Sigmoid colon (tissue), 4 donors: Measurements from ENCODE around the gene LRR1.

ENCODE experiments used
- EP300 ChIP-seq, 4 donors: sonication (generic); formaldehyde crosslinking; IDR thresholded peaks; one replicate each; pipeline ENCODE4 v1.6.1; 2017; ENCODE audit warnings: antibody characterized with exemption in 4 of 4
- POLR2A ChIP-seq, 2 donors: fragments of 450-650 bp; IDR thresholded peaks; one replicate each; pipeline ENCODE4 v1.6.1; 2016; ENCODE audit warnings: antibody characterized with exemption in 2 of 2, mild to moderate bottlenecking in 2 of 2, moderate library complexity in 2 of 2
- POLR2AphosphoS5 ChIP-seq, 4 donors: sonication (generic); formaldehyde crosslinking; IDR thresholded peaks; one replicate each; pipeline ENCODE4 v1.6.1; 2017; ENCODE audit warnings: antibody characterized with exemption in 4 of 4
- TF ChIP-seq, protein P1 (sequence below), 4 experiments: fragments of 450-650 bp in 3 of 4; fragments of 200-600 bp in 1 of 4; IDR thresholded peaks; one replicate each; pipeline ENCODE4 v1.5.1; 2016 to 2019; ENCODE audit warnings: antibody characterized with exemption in 4 of 4, mild to moderate bottlenecking in 3 of 4, moderate library complexity in 2 of 4

DNA sequence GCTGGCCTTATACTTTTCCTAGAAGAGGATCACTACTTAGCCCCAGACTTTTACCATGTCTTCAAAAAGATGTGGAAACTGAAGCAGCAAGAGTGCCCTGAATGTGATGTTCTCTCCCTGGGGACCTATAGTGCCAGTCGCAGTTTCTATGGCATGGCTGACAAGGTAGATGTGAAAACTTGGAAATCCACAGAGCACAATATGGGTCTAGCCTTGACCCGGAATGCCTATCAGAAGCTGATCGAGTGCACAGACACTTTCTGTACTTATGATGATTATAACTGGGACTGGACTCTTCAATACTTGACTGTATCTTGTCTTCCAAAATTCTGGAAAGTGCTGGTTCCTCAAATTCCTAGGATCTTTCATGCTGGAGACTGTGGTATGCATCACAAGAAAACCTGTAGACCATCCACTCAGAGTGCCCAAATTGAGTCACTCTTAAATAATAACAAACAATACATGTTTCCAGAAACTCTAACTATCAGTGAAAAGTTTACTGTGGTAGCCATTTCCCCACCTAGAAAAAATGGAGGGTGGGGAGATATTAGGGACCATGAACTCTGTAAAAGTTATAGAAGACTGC, 23.4 kb downstream of the LRR1 start:
- TF ChIP-seq, protein P1, sequence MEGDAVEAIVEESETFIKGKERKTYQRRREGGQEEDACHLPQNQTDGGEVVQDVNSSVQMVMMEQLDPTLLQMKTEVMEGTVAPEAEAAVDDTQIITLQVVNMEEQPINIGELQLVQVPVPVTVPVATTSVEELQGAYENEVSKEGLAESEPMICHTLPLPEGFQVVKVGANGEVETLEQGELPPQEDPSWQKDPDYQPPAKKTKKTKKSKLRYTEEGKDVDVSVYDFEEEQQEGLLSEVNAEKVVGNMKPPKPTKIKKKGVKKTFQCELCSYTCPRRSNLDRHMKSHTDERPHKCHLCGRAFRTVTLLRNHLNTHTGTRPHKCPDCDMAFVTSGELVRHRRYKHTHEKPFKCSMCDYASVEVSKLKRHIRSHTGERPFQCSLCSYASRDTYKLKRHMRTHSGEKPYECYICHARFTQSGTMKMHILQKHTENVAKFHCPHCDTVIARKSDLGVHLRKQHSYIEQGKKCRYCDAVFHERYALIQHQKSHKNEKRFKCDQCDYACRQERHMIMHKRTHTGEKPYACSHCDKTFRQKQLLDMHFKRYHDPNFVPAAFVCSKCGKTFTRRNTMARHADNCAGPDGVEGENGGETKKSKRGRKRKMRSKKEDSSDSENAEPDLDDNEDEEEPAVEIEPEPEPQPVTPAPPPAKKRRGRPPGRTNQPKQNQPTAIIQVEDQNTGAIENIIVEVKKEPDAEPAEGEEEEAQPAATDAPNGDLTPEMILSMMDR (IDR thresholded peaks at IDR 0.05): no peak
- no peak for TF ChIP-seq POLR2A (IDR thresholded peaks at IDR 0.05)
- TF ChIP-seq EP300 (IDR thresholded peaks at IDR 0.05): no peak
- TF ChIP-seq POLR2AphosphoS5 (IDR thresholded peaks at IDR 0.05): no peak
